ENCODE results near the gene JOSD2.

Gene JOSD2

GRCh38 chr19:50480281-50481111 is 30.5 kb downstream of the JOSD2 start:
- Histone ChIP-seq H3K4me2 (ENCODE audit: low read length) (no peak overlapping the region), H3K9ac (no peak overlapping the region), H3K27ac (no peak overlapping the region), H3K9me3 (ENCODE audit: control insufficient read depth, low read length) (no peaks in the 10 kb centered on the region), H3K4me1 (peaks cover 11% of the 10 kb centered on the region), H3K36me3 (ENCODE audit: control insufficient read depth, insufficient read depth, low read length) (no peaks in the 10 kb centered on the region), H3K27me3 (ENCODE audit: control insufficient read depth, insufficient read depth, low read length) (no peaks in the 10 kb centered on the region), H3K4me3 (ENCODE audit: low read depth, low read length) (no peak overlapping the region), H3K79me2 (peaks cover 24% of the 10 kb centered on the region), H2AFZ (no peak overlapping the region)
- TF ChIP-seq, protein P1, sequence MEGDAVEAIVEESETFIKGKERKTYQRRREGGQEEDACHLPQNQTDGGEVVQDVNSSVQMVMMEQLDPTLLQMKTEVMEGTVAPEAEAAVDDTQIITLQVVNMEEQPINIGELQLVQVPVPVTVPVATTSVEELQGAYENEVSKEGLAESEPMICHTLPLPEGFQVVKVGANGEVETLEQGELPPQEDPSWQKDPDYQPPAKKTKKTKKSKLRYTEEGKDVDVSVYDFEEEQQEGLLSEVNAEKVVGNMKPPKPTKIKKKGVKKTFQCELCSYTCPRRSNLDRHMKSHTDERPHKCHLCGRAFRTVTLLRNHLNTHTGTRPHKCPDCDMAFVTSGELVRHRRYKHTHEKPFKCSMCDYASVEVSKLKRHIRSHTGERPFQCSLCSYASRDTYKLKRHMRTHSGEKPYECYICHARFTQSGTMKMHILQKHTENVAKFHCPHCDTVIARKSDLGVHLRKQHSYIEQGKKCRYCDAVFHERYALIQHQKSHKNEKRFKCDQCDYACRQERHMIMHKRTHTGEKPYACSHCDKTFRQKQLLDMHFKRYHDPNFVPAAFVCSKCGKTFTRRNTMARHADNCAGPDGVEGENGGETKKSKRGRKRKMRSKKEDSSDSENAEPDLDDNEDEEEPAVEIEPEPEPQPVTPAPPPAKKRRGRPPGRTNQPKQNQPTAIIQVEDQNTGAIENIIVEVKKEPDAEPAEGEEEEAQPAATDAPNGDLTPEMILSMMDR (IDR thresholded peaks at IDR 0.05): no peak

- Histone ChIP-seq H3K79me2 (peaks cover 24% of the 10 kb centered on the region), H3K27ac (no peak overlapping the region), H3K4me3 (ENCODE audit: low read depth, low read length) (no peak overlapping the region), H3K9ac (no peak overlapping the region), H3K4me1 (peaks cover 11% of the 10 kb centered on the region), H3K27me3 (ENCODE audit: control insufficient read depth, insufficient read depth, low read length) (no peaks in the 10 kb centered on the region), H3K4me2 (ENCODE audit: low read length) (no peak overlapping the region), H2AFZ (no peak overlapping the region), H3K9me3 (ENCODE audit: control insufficient read depth, low read length) (no peaks in the 10 kb centered on the region), H3K36me3 (ENCODE audit: control insufficient read depth, insufficient read depth, low read length) (no peaks in the 10 kb centered on the region)
- TF ChIP-seq, protein P1 (IDR thresholded peaks at IDR 0.05): no peak
Measured at GRCh38 chr19:50479761-50480251, 31.2 kb downstream of the JOSD2 start.

DNA sequence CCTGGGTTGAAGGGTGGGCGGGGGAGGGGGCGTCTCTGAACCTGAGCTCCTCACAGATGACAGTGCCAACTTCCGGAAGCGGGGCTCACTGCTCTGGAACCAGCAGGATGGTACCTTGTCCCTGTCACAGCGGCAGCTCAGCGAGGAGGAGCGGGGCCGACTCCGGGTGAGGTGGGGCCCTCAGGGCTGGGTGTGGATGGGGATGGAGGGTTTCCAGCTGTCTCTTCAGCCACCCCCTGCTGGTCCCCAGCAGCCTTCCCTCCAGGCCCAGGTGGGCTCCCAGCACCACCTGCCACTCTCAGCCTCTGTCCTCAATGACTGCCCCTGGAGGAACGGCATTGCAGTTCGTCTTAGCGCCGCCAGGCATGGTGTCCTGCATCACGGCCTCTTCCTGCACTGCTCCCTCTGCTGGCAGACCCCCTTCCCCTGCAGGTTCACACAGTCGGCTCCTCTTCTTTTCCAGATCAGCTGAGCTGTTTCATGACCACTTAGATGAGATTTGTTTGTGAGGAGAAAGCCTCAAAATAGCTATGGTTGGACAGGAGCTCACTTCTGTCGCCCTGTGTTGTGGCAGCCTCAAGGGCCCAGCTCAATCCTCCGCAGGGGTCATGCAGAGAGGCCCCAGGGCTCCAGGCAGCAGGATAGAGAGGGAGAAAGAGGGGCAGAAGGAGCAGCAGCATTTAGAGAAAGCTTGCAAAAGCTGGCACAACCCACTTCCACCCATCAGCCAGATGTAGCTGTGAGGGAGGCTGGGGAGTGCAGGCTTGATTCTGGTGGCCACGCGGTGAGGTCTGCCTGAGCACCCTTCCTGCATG is 31.9 kb downstream of the JOSD2 start:
- Histone ChIP-seq H3K36me3 (ENCODE audit: control insufficient read depth, insufficient read depth, low read length) (no peaks in the 10 kb centered on the region), H2AFZ (no peak overlapping the region), H3K9ac (no peak overlapping the region)

DNA sequence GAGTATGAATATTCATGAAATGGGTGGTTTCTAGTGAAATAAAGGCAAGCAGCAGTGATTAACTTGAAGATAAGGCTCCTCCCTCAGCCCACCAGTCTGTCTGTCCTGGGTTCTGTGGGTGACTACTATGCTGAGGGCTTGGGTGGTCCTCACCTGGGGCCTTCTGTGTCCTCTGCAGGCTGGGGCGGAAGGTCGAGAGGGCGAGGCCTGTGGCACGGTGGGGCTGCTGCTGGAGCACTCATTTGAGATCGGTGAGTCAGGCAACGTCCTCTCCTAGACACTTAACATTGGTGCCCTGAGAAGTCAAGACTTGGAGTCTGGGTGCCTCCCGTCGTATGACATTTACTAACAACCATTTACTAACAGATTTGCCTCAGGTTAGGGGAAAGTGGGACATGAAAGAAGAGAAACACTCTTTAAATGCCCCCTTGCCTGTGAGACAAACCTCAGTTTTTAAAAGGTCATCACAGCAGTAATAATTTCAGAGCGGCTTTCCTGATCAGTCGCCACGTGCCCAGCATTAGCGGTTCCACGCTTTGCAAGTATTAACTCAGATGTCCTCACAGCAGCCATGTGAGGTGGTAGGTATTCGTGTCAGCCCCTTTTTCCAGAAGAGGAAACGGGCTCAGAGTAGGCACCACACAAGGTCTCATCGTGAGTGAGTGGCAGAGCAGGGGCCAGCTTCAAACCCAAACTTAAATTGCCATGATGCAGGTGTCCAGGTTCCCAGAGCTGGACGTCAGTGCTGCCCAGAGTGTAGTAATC is 33.1 kb downstream of the JOSD2 start:
- no peak overlapping the region for H3K9ac ChIP-seq
- peak overlapping the region; percentile 90 for H3K4me2 ChIP-seq (ENCODE audit: low read length)
- no peaks in the 10 kb centered on the region for H3K27me3 ChIP-seq (ENCODE audit: control insufficient read depth, insufficient read depth, low read length)
- peaks cover 11% of the 10 kb centered on the region for H3K4me1 ChIP-seq
- H3K79me2 ChIP-seq: peaks cover 24% of the 10 kb centered on the region
- H3K9me3 ChIP-seq (ENCODE audit: control insufficient read depth, low read length): no peaks in the 10 kb centered on the region
- no peaks in the 10 kb centered on the region for H3K36me3 ChIP-seq (ENCODE audit: control insufficient read depth, insufficient read depth, low read length)
- TF ChIP-seq, protein P1 (IDR thresholded peaks at IDR 0.05): no peak
- no peak overlapping the region for H3K4me3 ChIP-seq (ENCODE audit: low read depth, low read length)
- H2AFZ ChIP-seq: no peak overlapping the region
- no peak overlapping the region for H3K27ac ChIP-seq

More for the DNA sequence above, 31.9 kb downstream of the JOSD2 start:
- Histone ChIP-seq H3K79me2 (peaks cover 24% of the 10 kb centered on the region), H3K4me2 (ENCODE audit: low read length) (no peak overlapping the region), H3K27me3 (ENCODE audit: control insufficient read depth, insufficient read depth, low read length) (no peaks in the 10 kb centered on the region), H3K9me3 (ENCODE audit: control insufficient read depth, low read length) (no peaks in the 10 kb centered on the region), H3K4me1 (peaks cover 11% of the 10 kb centered on the region), H3K4me3 (ENCODE audit: low read depth, low read length) (no peak overlapping the region), H3K27ac (no peak overlapping the region)
- TF ChIP-seq, protein P1 (IDR thresholded peaks at IDR 0.05): peak; percentile 27

Data from parathyroid adenoma (tissue), 2 donors.